ENCODE measurements around the gene EPOP.
A peak's percentile ranks its signal among the peaks of the same experiment; 100 is the strongest.

The EPOP gene

GRCh38 chr17:38691154-38691553 is 16.4 kb upstream of the EPOP start:
- H3K27ac ChIP-seq: no peak overlapping the region
- peaks cover 12 to 29% (median 18%) of the 10 kb centered on the region in 10 experiments for H3K4me1 ChIP-seq
- no peak for TF ChIP-seq Cebpa-rat (IDR thresholded peaks at IDR 0.05)
- no peaks in the 10 kb centered on the region for H3K27me3 ChIP-seq
- no peaks in the 10 kb centered on the region for H3K36me3 ChIP-seq
- peak overlapping the region; percentile 15 to 55 (median 40); a peak in 15 of 22 replicates for H3K4me2 ChIP-seq
- H4K20me1 ChIP-seq: no peaks in the 10 kb centered on the region
- no peaks in the 10 kb centered on the region for H3K9me3 ChIP-seq (replicated peaks in 1 of 11)
- no peak overlapping the region for H3K4me3 ChIP-seq
- H3K9ac ChIP-seq: peak overlapping the region in 2 of 11 experiments; percentile 16 to 25; a peak in 1 of 22 replicates

- Histone ChIP-seq H3K27ac (no peak overlapping the region), H3K9me3 (replicated peaks in 1 of 11) (no peaks in the 10 kb centered on the region)
Measured at GRCh38 chr17:38690386-38690785, 15.6 kb upstream of the EPOP start.

DNA sequence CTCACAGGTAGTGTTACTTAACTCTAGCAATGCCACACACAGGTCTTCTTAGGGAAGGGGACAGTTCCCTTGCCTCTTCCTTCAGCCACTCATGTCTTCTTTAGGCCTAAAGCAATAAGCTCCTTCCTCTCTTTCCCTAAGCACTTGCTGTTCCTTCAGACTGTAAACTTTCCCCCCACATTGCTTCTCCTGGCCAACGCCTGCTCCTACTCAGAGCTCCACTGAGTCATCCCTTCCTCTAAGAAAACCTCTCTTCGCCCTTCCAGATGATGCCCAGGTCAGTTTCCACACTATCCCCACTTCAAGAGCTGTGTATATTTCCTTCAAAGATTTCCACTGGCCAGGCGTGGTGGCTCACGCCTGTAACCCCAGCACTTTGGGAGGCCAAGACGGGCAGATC is 12.5 kb upstream of the EPOP start:
- no peak overlapping the region for H3K9ac ChIP-seq
- H3K4me1 ChIP-seq: peaks cover 5 to 38% (median 15%) of the 10 kb centered on the region in 10 experiments
- no peaks in the 10 kb centered on the region for H4K20me1 ChIP-seq
- H3K27ac ChIP-seq: no peak overlapping the region
- TF ChIP-seq Cebpa-rat (IDR thresholded peaks at IDR 0.05): no peak
- H3K36me3 ChIP-seq: no peaks in the 10 kb centered on the region
- no peaks in the 10 kb centered on the region for H3K27me3 ChIP-seq
- H3K4me3 ChIP-seq: no peak overlapping the region
- no peaks in the 10 kb centered on the region for H3K9me3 ChIP-seq (replicated peaks in 1 of 11)
- H3K4me2 ChIP-seq: peak overlapping the region in 3 of 11 experiments; percentile 0 to 3 (median 1); a peak in 1 of 22 replicates

More at GRCh38 chr17:38690386-38690785, 15.6 kb upstream of the EPOP start:
- H3K27me3 ChIP-seq: no peaks in the 10 kb centered on the region
- H3K4me3 ChIP-seq: no peak overlapping the region
- no peaks in the 10 kb centered on the region for H4K20me1 ChIP-seq
- H3K4me1 ChIP-seq: peaks cover 5 to 29% (median 14%) of the 10 kb centered on the region in 10 experiments
- no peaks in the 10 kb centered on the region for H3K36me3 ChIP-seq
- no peak overlapping the region for H3K4me2 ChIP-seq
- TF ChIP-seq Cebpa-rat (IDR thresholded peaks at IDR 0.05): no peak
- no peak overlapping the region for H3K9ac ChIP-seq

- peaks cover 0 to 34% (median 6%) of the 10 kb centered on the region in 10 experiments; a peak in 10 of 20 replicates for H3K4me1 ChIP-seq
- no peaks in the 10 kb centered on the region for H3K9me3 ChIP-seq (replicated peaks in 1 of 11)
- no peak overlapping the region for H3K27ac ChIP-seq
- no peak for TF ChIP-seq Cebpa-rat (IDR thresholded peaks at IDR 0.05)
- H3K9ac ChIP-seq: no peak overlapping the region; a peak in 1 of 22 replicates
- H3K4me3 ChIP-seq: no peak overlapping the region
- H3K4me2 ChIP-seq: peak overlapping the region in 3 of 11 experiments; percentile 54 to 75 (median 72); a peak in 6 of 22 replicates
- H3K27me3 ChIP-seq: no peaks in the 10 kb centered on the region
- H3K36me3 ChIP-seq: no peaks in the 10 kb centered on the region
- no peaks in the 10 kb centered on the region for H4K20me1 ChIP-seq
Measured at GRCh38 chr17:38685491-38685890, 10.7 kb upstream of the EPOP start.

- Histone ChIP-seq H3K9ac (no peak overlapping the region), H3K4me2 (no peak overlapping the region; a peak in 1 of 22 replicates), H3K4me3 (no peak overlapping the region), H3K27ac (no peak overlapping the region), H3K27me3 (no peaks in the 10 kb centered on the region), H3K36me3 (no peaks in the 10 kb centered on the region), H3K9me3 (replicated peaks in 1 of 11) (no peaks in the 10 kb centered on the region), H4K20me1 (no peaks in the 10 kb centered on the region), H3K4me1 (peaks cover 9 to 51% (median 23%) of the 10 kb centered on the region in 10 experiments; a peak in 18 of 20 replicates)
- TF ChIP-seq Cebpa-rat (IDR thresholded peaks at IDR 0.05): no peak
Measured at GRCh38 chr17:38681096-38681495, 6.3 kb upstream of the EPOP start.

DNA sequence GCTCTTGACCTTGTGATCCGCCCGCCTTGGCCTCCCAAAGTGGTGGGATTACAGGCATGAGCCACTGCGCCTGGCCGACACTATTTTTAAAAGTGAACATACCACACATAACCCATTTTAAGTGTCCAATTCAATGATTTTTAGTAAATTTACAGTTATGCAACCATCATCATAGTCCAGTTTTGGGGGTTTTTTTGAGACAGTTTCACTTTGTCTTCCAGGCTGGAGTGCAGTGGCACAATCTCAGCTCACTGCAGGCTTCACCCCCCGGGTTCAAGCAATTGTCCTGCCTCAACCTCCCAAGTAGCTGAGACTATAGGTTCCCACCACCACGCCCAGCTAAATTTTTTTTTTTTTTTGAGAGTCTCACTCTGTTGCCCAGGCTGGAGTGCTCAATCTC is 3.1 kb upstream of the EPOP start:
- H4K20me1 ChIP-seq: peaks cover 0 to 18% (median 14%) of the 10 kb centered on the region in 11 experiments; a peak in 20 of 22 replicates
- H3K27me3 ChIP-seq: peaks cover 18 to 20% (median 20%) of the 10 kb centered on the region in 11 experiments
- H3K4me1 ChIP-seq: peaks cover 24 to 57% (median 38%) of the 10 kb centered on the region in 10 experiments
- no peak for TF ChIP-seq Cebpa-rat (IDR thresholded peaks at IDR 0.05)
- H3K27ac ChIP-seq: no peak overlapping the region; a peak in 1 of 22 replicates
- no peaks in the 10 kb centered on the region for H3K9me3 ChIP-seq (replicated peaks in 1 of 11)
- no peak overlapping the region for H3K4me3 ChIP-seq
- H3K36me3 ChIP-seq: no peaks in the 10 kb centered on the region
- H3K4me2 ChIP-seq: peak overlapping the region in 5 of 11 experiments; percentile 20 to 70 (median 61); a peak in 8 of 22 replicates
- H3K9ac ChIP-seq: no peak overlapping the region

GRCh38 chr17:38676706-38677504 is 2.1 kb upstream of the EPOP start:
- peaks cover 28 to 29% (median 29%) of the 10 kb centered on the region in 11 experiments for H3K27me3 ChIP-seq
- H3K36me3 ChIP-seq: no peaks in the 10 kb centered on the region
- H3K9me3 ChIP-seq (replicated peaks in 1 of 11): no peaks in the 10 kb centered on the region
- peaks cover 0 to 27% (median 23%) of the 10 kb centered on the region in 11 experiments; a peak in 20 of 22 replicates for H4K20me1 ChIP-seq
- no peak overlapping the region for H3K4me3 ChIP-seq
- peak overlapping the region in 10 of 11 experiments; percentile 12 to 70 (median 28); a peak in 12 of 22 replicates for H3K4me2 ChIP-seq
- TF ChIP-seq Cebpa-rat (IDR thresholded peaks at IDR 0.05): no peak
- no peak overlapping the region for H3K27ac ChIP-seq
- peaks cover 33 to 66% (median 47%) of the 10 kb centered on the region in 10 experiments for H3K4me1 ChIP-seq
- H3K9ac ChIP-seq: peak overlapping the region in 2 of 11 experiments; percentile 26 to 37; a peak in 1 of 22 replicates

DNA sequence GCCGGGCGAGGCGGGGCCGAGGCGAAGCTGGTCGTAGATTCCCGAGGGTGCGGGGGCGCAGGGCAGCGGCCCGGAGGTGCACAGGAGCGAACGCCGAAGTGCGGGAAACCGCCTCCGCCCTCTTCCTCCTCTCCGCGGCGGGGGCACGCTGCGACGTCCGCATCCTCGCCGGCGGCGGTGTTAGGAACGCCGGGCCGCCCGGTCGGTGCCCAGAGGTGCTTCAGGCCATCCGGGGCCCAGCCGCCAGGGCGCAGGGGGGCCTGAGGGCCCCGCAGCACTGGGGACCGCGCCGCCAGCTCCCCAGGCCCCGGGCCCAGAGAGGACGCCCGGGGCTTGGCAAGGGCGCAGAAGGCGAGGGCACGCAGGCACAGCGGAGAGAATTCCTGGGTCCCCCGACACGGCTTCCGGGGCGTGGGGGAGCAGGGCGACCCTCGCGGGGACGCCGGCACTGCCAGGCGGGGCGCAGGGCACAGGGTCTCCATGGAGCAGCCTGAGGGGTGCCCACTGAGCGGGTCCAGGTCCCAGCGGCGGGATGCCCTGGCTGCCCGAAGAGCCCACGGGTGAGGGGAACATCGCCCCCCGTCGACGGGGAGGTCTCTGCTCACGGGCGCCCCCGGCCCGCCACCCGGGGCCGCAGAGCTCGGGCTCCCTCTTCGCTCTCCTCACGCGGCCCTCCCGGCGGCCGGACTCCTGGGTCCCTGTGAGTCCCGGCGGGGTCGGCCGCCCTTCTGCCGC is 576 bp downstream of the EPOP start:
- H3K27ac ChIP-seq: peak overlapping the region; percentile 25 to 86 (median 77)
- H3K4me2 ChIP-seq: peak overlapping the region; percentile 96 to 100 (median 100)
- peaks cover 53 to 56% (median 56%) of the 10 kb centered on the region in 11 experiments for H3K27me3 ChIP-seq
- peak overlapping the region; percentile 65 to 84 (median 78) for H3K4me3 ChIP-seq
- H4K20me1 ChIP-seq: peaks cover 0 to 50% (median 44%) of the 10 kb centered on the region in 11 experiments; a peak in 20 of 22 replicates
- H3K9ac ChIP-seq: peak overlapping the region; percentile 79 to 92 (median 85)
- no peaks in the 10 kb centered on the region for H3K36me3 ChIP-seq
- peaks cover 36 to 67% (median 52%) of the 10 kb centered on the region in 10 experiments for H3K4me1 ChIP-seq
- no peaks in the 10 kb centered on the region for H3K9me3 ChIP-seq (replicated peaks in 1 of 11)
- no peak for TF ChIP-seq Cebpa-rat (IDR thresholded peaks at IDR 0.05)

DNA sequence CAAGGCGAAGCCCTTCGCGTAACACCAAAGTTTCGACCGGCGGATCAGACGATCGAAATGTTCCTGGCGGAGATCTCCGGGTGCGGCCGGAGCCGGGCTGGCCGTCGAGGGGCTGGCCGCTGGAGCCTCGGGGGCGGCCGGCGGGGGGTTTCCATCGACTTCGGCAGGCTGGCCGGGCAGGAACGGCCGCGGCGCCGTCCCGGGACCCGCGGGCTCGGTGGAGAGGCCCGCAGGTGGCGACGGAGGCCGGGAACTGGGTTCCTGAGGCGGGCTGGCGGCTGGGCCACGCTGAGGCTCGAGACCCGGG is 1.1 kb downstream of the EPOP start:
- Histone ChIP-seq H3K9ac (peak overlapping the region; percentile 79 to 92 (median 85)), H3K27me3 (peaks cover 58 to 62% (median 61%) of the 10 kb centered on the region in 11 experiments), H3K9me3 (replicated peaks in 1 of 11) (no peaks in the 10 kb centered on the region), H3K4me1 (peaks cover 36 to 63% (median 52%) of the 10 kb centered on the region in 10 experiments), H3K36me3 (no peaks in the 10 kb centered on the region), H3K4me2 (peak overlapping the region; percentile 96 to 100 (median 100)), H3K4me3 (peak overlapping the region; percentile 65 to 84 (median 78)), H4K20me1 (peaks cover 0 to 54% (median 46%) of the 10 kb centered on the region in 11 experiments; a peak in 20 of 22 replicates), H3K27ac (peak overlapping the region in 9 of 11 experiments; percentile 5 to 86 (median 77); a peak in 13 of 22 replicates)
- no peak for TF ChIP-seq Cebpa-rat (IDR thresholded peaks at IDR 0.05)

Data from BLaER1 treated with 17β-estradiol and CSF1 and Interleukin-3, amounts not matched to agents 10 nM and 100 nM (cell line).